ENCODE data around the gene TXNDC17. TPM values are rescaled to one million over a fixed set of nuclear protein-coding genes. Genes with fewer than 3 reads are reported as not detected.
A peak's percentile ranks its signal among the peaks of the same experiment; 100 is the strongest.

TXNDC17 gene
- total and polyA plus RNA-seq, 9 of the 15 experiments (the other 6 are each of a cell fraction or from before 2014, with no cell fraction given): 108 to 759 (median 179) TPM

DNA sequence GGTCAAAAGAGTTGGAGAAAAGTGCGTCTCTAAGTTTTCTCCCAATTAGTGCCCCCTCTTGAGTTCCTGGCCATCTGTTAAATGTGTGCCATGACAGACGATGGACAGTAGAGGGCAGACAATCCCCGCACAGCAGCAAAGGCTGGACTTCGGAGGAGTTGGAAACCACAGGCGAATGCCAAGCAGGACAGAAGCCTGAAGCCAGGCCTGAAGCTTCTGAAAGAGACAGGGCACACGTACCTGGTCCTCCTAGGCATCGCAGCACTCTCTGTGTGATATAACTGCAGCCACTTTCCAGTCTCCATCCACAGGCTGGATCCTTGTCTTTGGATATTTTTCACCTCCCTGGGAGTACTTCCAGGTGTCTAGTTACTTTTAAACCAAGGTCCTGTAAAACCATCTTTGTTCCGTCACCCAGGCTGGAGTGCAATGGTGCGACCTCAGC, 25.2 kb downstream of the TXNDC17 start (continued):
- TF ChIP-seq, protein P1, sequence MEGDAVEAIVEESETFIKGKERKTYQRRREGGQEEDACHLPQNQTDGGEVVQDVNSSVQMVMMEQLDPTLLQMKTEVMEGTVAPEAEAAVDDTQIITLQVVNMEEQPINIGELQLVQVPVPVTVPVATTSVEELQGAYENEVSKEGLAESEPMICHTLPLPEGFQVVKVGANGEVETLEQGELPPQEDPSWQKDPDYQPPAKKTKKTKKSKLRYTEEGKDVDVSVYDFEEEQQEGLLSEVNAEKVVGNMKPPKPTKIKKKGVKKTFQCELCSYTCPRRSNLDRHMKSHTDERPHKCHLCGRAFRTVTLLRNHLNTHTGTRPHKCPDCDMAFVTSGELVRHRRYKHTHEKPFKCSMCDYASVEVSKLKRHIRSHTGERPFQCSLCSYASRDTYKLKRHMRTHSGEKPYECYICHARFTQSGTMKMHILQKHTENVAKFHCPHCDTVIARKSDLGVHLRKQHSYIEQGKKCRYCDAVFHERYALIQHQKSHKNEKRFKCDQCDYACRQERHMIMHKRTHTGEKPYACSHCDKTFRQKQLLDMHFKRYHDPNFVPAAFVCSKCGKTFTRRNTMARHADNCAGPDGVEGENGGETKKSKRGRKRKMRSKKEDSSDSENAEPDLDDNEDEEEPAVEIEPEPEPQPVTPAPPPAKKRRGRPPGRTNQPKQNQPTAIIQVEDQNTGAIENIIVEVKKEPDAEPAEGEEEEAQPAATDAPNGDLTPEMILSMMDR (IDR thresholded peaks at IDR 0.05 in 2 of 3, conservative IDR thresholded peaks at IDR 0.05 in 1 of 3; ENCODE audit: insufficient read depth in 2 of 3, low read depth in 1 of 3, low read length in 3 of 3): peak; percentile 85 to 86 (median 85)
- TF ChIP-seq, protein P2, sequence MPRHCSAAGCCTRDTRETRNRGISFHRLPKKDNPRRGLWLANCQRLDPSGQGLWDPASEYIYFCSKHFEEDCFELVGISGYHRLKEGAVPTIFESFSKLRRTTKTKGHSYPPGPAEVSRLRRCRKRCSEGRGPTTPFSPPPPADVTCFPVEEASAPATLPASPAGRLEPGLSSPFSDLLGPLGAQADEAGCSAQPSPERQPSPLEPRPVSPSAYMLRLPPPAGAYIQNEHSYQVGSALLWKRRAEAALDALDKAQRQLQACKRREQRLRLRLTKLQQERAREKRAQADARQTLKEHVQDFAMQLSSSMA (CRISPR knock-in tag; IDR thresholded peaks at IDR 0.05): no peak
- TF ChIP-seq, protein P3, sequence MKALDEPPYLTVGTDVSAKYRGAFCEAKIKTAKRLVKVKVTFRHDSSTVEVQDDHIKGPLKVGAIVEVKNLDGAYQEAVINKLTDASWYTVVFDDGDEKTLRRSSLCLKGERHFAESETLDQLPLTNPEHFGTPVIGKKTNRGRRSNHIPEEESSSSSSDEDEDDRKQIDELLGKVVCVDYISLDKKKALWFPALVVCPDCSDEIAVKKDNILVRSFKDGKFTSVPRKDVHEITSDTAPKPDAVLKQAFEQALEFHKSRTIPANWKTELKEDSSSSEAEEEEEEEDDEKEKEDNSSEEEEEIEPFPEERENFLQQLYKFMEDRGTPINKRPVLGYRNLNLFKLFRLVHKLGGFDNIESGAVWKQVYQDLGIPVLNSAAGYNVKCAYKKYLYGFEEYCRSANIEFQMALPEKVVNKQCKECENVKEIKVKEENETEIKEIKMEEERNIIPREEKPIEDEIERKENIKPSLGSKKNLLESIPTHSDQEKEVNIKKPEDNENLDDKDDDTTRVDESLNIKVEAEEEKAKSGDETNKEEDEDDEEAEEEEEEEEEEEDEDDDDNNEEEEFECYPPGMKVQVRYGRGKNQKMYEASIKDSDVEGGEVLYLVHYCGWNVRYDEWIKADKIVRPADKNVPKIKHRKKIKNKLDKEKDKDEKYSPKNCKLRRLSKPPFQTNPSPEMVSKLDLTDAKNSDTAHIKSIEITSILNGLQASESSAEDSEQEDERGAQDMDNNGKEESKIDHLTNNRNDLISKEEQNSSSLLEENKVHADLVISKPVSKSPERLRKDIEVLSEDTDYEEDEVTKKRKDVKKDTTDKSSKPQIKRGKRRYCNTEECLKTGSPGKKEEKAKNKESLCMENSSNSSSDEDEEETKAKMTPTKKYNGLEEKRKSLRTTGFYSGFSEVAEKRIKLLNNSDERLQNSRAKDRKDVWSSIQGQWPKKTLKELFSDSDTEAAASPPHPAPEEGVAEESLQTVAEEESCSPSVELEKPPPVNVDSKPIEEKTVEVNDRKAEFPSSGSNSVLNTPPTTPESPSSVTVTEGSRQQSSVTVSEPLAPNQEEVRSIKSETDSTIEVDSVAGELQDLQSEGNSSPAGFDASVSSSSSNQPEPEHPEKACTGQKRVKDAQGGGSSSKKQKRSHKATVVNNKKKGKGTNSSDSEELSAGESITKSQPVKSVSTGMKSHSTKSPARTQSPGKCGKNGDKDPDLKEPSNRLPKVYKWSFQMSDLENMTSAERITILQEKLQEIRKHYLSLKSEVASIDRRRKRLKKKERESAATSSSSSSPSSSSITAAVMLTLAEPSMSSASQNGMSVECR (CRISPR knock-in tag; IDR thresholded peaks at IDR 0.05): no peak
- TF ChIP-seq ZNF764 (CRISPR knock-in tag; IDR thresholded peaks at IDR 0.05; ENCODE audit: low read depth) (no peak), RBM34 (IDR thresholded peaks at IDR 0.05; ENCODE audit: borderline replicate concordance, insufficient read depth, low read length) (no peak), SRSF3 (IDR thresholded peaks at IDR 0.05; ENCODE audit: insufficient read depth, low read length) (no peak), POLR2A (conservative IDR thresholded peaks at IDR 0.05) (no peak), SMC3 (conservative IDR thresholded peaks at IDR 0.05; ENCODE audit: insufficient read depth, low read depth, low read length) (peak; percentile 74), MEIS2 (IDR thresholded peaks at IDR 0.05; ENCODE audit: partially characterized antibody) (no peak)
- TF ChIP-seq, protein P4, sequence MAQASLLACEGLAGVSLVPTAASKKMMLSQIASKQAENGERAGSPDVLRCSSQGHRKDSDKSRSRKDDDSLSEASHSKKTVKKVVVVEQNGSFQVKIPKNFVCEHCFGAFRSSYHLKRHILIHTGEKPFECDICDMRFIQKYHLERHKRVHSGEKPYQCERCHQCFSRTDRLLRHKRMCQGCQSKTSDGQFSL (CRISPR knock-in tag; IDR thresholded peaks at IDR 0.05): no peak
- TF ChIP-seq, protein P4 (tag; IDR thresholded peaks at IDR 0.05): no peak

Data from K562 (cell line).